ENCODE measurements around the gene AK4. TPM values are rescaled to one million over a fixed set of nuclear protein-coding genes. Genes with fewer than 3 reads are reported as not detected.

Gene AK4
- polyA plus RNA-seq, 10 donors, result 8.2 to 14.1 (median 9.3) TPM

- DNase-seq, result peak; percentile 71 to 92 (median 74)
Observed at GRCh38 chr1:65175171-65176055, 27.4 kb downstream of the AK4 start.

- DNase-seq, result no peak
Observed at GRCh38 chr1:65176056-65176450, 28.1 kb downstream of the AK4 start.

- DNase-seq, result no peak
Observed at GRCh38 chr1:65176591-65176990, 28.6 kb downstream of the AK4 start.

- no peak for DNase-seq
Observed at GRCh38 chr1:65177457-65177856, 29.5 kb downstream of the AK4 start.

GRCh38 chr1:65178235-65178634, 30.2 kb downstream of the AK4 start:
- no peak for DNase-seq

DNA sequence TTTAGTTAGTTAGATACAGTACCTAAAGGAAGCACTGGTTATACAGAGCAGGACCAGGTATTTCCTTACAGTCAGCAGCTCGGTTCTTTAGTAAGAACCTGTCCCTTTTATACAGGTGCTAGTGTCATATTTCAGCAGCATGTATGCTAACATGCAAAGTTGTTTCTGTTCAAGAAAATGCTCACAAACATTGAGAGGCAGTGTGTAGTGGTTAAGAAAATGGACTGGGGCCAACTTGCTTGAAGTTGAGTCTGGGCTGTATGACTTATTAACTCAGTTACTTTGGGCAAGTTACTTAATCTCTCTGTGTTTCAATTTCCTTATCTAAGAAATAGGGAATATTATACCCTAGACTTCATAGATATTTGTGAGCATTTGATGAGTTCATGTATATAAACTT, 31.1 kb downstream of the AK4 start:
- no peak for DNase-seq

DNA sequence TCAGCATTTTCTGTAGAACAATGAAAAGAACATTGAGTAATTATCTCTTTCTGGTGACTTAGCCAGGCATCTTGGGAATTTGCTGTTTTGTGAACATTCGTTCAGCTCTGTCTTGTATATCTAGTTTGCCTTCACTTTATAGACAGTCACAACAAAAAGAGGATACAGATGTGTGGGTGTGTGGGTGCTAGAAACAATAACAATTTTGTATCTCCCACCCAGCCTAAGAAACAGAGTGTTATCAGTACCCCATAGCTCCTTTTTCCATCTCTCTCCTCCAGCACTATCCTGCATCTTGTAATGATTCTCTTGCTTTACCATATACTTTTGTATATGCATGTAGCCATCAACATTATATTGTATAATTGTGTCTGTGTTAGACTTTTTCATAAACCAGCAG, 33.0 kb downstream of the AK4 start:
- DNase-seq, result no peak

DNA sequence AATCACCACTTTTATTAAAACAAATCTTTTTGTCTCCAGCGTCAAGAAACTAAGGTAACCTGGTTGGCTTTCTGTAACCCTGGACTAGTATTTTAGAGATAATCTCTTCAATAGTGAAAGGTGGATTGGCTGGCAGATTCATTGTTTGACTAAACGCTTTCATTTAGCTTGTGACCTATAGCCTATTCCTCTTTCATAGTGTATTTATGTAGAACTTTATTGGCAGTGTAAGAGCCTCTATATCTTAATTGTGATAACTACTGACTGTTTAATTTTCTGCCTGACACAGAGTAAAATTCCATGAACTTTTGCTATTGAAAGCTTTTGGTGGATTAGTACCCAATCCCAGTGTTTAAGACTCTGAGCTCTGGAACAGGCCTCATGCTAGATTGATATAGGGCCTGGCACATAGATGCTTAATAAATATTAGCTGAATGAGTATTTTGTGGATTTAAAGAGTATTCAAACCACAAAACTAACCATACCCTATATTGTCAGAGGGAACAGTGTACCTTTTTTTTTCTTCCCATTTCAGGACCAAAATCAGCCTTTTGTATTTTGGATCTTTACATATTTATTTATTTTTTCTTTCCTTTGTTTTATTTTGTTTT, 34.8 kb downstream of the AK4 start:
- DNase-seq, result no peak

- no peak for DNase-seq
Observed at GRCh38 chr1:65189576-65190115, 41.6 kb downstream of the AK4 start.

DNA sequence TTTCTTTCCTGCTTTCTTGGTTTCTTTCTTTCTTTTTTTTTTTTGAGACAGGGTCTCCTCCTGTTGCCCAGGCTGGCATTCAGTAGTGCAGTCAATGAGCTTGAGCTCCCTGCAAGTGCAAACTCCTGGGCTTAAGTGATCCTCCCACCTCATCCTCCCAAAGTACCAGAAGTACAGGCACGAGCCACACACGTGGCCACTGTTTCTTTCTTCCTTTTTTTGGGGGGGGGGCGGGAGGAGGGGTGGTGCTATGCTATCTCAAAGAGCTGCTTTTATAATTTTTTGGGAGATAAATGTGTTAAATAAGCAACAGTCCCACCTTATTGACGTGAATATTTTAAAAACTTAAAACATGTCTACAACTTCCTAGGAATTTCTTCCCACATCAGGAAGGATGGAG, 42.2 kb downstream of the AK4 start:
- DNase-seq, result no peak

DNA sequence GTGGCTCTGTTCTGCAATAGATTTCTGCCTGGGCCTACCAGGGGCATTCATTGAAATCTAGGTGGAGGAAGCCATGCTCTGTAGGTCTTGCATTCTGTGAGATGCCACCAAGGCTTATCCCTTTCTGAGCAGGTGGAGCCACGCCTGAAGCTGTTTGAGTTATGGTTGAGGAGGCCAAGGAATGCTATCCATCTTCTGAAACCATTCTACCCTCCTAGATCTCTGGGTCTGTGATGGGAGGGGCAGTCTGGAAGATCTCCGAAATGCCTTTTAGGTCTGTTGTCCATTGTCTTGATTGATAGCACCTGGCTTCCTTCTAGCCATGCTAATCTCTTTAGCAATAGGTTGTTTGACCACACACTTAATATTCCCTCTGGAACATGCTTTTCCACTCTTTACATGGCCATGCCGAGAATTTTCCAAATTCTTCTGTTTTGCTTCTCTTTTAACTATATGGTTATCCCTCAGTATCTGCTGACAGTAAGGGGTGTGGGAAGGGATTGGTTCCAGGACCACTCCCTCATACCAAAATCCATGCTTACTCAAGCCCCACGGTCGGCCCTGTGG, 45.2 kb downstream of the AK4 start:
- no peak for DNase-seq

GRCh38 chr1:65195495-65196417, 47.8 kb downstream of the AK4 start:
- DNase-seq, result peak; percentile 86 to 93 (median 86)

GRCh38 chr1:65196926-65197325, 48.9 kb downstream of the AK4 start:
- DNase-seq, result no peak

- DNase-seq, result no peak
Observed at GRCh38 chr1:65197636-65198035, 49.6 kb downstream of the AK4 start.

DNA sequence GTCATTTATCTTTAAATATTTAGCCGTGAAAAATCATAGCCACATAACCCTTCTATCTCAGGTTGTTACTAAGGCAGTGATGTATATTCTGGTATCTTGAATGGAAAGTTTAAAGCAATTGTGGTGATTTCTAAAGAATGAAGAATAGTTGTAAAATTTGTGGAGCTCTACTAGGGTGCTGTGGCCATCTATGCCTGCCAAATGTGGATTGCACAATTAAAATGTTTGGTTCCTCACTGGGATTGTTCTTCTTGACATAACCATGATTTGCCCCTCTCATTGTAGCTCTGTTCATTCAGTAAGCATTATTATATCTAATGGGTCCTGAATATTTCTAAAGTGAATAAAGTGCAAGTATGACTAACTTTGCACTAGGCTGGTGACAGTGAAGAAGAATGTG, 50.1 kb downstream of the AK4 start:
- no peak for DNase-seq

- DNase-seq, result no peak
Observed at GRCh38 chr1:65200411-65200810, 52.4 kb downstream of the AK4 start.

- DNase-seq, result no peak
Observed at GRCh38 chr1:65206836-65207235, 58.8 kb downstream of the AK4 start.

DNA sequence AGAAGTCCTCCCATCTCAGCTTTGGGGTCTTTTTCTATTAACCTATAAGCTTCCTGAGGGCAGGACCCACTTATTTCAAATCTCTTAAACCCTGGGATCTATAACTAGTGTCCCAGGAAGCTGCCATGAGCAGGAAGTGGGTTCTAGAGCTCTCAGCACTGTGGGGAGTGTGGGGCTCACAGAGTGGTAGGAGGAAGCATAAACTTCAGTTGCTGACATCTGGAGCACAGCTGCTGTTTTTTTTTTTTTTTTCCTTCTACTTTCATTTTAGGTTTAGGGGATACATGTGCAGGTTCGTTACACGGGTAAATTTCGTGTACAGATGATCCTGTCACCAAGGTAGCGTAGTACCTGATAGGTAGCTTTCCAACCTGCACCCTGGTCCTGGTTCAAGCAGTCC, 59.3 kb downstream of the AK4 start:
- DNase-seq, result peak in 1 of 3 donors; percentile 24

- DNase-seq, result peak in 2 of 3 donors; percentile 12 to 34
Observed at GRCh38 chr1:65208563-65208973, 60.6 kb downstream of the AK4 start.

GRCh38 chr1:65209005-65209885, 61.2 kb downstream of the AK4 start:
- DNase-seq, result peak; percentile 56 to 84 (median 72)

GRCh38 chr1:65210325-65210724, 62.3 kb downstream of the AK4 start:
- no peak for DNase-seq
